ENCODE results near the gene ADM2.

The ADM2 gene

DNA sequence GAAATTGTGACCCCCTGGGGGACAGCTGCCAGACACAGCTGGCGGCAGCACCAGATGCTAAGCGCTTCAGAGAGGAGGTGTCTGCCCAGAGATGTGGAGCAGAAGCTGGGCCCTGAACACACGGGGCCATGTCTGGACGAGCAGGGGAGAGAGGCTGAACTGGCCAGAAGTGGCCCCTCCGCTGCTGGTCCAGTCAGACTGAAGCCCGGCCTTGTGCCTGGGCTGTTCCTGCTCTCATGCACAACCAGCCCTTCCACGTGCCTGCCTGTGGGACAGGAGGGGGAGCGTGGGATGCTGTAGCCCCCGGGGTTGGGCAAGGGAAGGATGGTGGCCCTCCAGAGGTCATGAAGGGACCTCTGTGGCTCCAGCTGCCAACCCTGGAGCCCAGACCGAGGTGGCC lies 1.8 kb downstream of the ADM2 start:
- TF ChIP-seq, protein P1, sequence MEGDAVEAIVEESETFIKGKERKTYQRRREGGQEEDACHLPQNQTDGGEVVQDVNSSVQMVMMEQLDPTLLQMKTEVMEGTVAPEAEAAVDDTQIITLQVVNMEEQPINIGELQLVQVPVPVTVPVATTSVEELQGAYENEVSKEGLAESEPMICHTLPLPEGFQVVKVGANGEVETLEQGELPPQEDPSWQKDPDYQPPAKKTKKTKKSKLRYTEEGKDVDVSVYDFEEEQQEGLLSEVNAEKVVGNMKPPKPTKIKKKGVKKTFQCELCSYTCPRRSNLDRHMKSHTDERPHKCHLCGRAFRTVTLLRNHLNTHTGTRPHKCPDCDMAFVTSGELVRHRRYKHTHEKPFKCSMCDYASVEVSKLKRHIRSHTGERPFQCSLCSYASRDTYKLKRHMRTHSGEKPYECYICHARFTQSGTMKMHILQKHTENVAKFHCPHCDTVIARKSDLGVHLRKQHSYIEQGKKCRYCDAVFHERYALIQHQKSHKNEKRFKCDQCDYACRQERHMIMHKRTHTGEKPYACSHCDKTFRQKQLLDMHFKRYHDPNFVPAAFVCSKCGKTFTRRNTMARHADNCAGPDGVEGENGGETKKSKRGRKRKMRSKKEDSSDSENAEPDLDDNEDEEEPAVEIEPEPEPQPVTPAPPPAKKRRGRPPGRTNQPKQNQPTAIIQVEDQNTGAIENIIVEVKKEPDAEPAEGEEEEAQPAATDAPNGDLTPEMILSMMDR (IDR thresholded peaks at IDR 0.05), result no peak
- Histone ChIP-seq H3K36me3 (no peaks in the 10 kb centered on the region), H3K4me1 (ENCODE audit: control insufficient read depth in 1 of 2, insufficient read depth in 1 of 2, low read depth in 1 of 2, low read length in 1 of 2) (peaks cover 5 to 10% of the 10 kb centered on the region in 2 experiments), H3K27me3 (peaks cover 92% of the 10 kb centered on the region), H3K4me3 (ENCODE audit: low read depth in 1 of 2, low read length in 1 of 2) (no peak overlapping the region), H3K27ac (no peak overlapping the region), H3K9me3 (no peaks in the 10 kb centered on the region)

DNA sequence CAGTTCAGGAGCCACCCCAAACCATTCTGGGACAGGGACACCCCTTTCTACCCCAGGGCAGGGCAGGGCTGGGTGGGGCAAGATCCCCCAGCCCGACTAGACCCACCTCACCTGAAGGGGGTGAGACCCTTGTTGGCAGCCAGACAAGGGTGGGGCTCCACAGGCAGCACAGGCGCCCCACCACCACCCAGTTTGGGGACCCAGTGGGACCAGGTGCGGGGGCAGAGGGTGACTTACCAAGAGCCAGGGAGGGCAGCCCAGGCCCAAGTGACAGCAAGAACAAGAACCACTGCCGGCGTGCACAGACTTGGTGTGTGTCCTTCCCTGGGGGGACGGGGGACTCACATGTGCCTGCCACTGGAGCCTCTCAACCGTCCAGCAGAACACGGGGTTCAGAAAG lies 2.2 kb downstream of the ADM2 start:
- Histone ChIP-seq H3K36me3 (no peaks in the 10 kb centered on the region), H3K4me1 (ENCODE audit: control insufficient read depth in 1 of 2, insufficient read depth in 1 of 2, low read depth in 1 of 2, low read length in 1 of 2) (peaks cover 5 to 10% of the 10 kb centered on the region in 2 experiments), H3K4me3 (ENCODE audit: low read depth in 1 of 2, low read length in 1 of 2) (no peak overlapping the region), H3K27me3 (peaks cover 90% of the 10 kb centered on the region), H3K9me3 (no peaks in the 10 kb centered on the region), H3K27ac (no peak overlapping the region)
- TF ChIP-seq, protein P1 (IDR thresholded peaks at IDR 0.05), result no peak

DNA sequence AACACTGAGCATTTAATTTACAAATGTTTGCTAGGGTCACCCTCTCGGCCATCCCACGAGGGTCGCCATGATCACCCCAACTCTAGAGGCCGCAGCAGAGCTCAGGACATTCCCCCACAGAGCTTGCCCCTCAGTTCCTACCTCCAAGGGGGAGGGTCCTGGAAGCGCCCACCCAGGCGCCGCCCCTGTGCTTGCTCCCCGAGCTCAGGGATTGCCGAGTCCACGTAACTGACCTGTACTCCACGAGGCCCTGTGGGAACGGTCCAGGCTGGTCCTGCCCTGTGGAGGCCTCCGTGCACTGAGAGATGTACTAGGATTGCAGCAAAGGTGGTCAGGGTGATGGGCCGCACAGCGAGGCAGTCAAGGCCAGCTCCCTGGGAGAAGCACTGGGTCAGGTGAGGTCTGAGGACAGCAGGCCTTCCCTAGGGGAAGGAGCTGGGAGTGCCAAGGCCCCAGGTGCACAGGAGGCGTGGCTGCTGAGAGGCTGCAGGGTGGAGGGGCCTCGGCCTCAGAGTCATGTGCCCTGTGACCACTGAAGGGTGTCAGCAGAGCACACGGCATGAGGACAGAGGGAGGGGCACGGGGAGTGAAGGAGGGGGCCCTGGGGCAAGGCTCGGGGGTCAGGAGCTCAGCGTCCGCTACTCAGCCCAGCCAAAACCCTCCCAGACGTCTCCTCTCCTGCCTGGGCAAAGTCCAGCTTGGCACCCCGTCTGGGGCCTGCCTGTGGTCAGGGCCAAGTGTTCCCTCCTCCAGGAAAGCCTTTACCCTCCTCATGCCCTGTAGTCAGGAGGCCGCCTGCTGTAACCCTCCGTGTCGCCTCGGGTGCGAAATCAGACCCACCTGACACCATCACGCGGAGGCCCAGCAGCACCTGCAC lies 2.9 kb downstream of the ADM2 start:
- H3K9me3 ChIP-seq, result no peaks in the 10 kb centered on the region
- TF ChIP-seq, protein P1 (IDR thresholded peaks at IDR 0.05), result no peak
- no peak overlapping the region for H3K27ac ChIP-seq
- H3K27me3 ChIP-seq, result peaks cover 83% of the 10 kb centered on the region
- H3K36me3 ChIP-seq, result no peaks in the 10 kb centered on the region
- peaks cover 5 to 10% of the 10 kb centered on the region in 2 experiments for H3K4me1 ChIP-seq (ENCODE audit: control insufficient read depth in 1 of 2, insufficient read depth in 1 of 2, low read depth in 1 of 2, low read length in 1 of 2)
- H3K4me3 ChIP-seq (ENCODE audit: low read depth in 1 of 2, low read length in 1 of 2), result no peak overlapping the region

DNA sequence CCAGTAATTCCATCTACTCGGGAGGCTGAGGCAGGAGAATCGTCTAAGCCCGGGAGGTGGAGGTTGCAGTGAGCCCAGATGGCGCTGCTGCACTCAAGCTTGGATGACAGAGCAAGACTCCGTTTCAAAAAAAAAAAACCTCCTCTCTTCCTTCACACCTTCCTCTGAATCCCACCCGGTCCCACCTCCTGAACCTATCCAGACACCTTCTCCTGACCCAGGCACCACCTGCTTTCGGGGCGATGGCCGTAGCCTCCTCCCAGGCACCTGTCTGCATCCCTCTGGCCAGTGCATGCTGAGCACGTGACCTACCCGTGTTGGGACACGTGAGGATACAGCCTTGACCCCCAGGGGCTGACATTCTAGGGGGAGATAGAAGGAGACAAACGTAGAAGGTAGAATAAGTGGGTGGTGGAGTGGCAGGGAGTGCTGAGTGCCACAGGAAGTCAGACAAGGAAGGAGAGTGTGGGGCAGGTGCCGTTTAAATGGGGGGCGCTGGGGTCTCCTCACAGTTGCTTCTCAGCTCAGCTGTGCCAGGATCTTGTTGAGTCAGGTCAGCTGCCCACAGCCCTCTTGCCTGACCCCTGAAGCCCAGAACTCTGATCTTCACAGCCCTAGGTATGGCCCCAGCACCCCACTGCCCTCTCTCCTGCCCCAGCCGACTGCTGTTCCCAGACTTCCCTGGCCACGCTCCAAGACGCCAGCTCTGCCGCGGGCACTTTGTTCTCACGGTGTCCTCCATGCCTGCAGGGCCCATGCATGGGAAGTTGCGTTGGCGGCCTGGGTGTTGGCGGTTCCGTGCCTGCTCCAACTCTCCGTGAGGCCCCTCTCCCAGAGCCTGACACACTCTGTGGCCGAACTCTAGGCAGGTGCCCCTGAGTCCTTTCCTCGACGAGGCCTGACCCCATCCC lies 4.1 kb downstream of the ADM2 start:
- Histone ChIP-seq H3K27me3 (peaks cover 78% of the 10 kb centered on the region), H3K4me3 (ENCODE audit: low read depth in 1 of 2, low read length in 1 of 2) (no peak overlapping the region), H3K27ac (no peak overlapping the region), H3K9me3 (no peaks in the 10 kb centered on the region), H3K4me1 (ENCODE audit: control insufficient read depth in 1 of 2, insufficient read depth in 1 of 2, low read depth in 1 of 2, low read length in 1 of 2) (peaks cover 5 to 10% of the 10 kb centered on the region in 2 experiments), H3K36me3 (no peaks in the 10 kb centered on the region)
- TF ChIP-seq, protein P1 (IDR thresholded peaks at IDR 0.05), result no peak

DNA sequence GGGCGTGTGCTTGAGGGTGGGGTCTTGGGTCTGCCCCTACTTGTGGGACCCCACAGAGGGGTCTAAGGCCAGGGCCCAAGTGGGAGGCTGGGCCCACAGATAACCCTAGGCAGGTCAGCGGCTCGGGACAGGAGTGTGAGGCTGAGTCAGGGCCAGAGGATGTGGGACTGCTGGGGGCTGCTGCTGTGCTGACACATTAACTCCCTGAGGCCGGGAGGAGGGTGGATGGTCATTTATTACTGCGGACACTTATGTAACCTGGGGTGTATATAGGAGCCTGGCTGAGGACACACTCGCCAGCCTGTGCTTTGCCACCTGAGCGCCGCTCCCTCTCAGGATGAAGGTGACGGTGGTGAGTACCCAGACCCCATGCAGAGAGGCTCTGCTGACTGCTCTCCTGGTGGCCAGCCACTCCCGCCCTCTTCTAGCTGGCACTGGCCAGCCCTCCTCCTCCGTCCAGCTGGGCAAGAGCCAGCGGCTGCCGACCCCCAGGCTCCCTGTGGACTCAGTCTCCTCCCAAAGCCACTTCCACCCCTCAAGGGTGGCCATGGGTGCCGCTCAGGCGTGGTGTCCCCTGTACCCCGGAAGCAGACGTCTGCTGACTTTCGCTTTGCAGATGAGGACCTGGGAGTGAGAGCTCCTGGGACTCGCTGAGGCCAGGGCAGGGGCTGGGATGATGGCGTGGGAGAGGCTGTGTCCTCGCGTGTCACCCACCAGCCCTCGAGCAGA lies 5.4 kb downstream of the ADM2 start, which contains the start of gene MIOX:
Gene MIOX (plus strand): TSS at position 299 of the 729 bp plus-strand sequence. CDS start 39 bp downstream, at position 338.
- H3K36me3 ChIP-seq, result no peaks in the 10 kb centered on the region
- H3K4me1 ChIP-seq (ENCODE audit: control insufficient read depth in 1 of 2, insufficient read depth in 1 of 2, low read depth in 1 of 2, low read length in 1 of 2), result peaks cover 3 to 4% of the 10 kb centered on the region in 2 experiments
- H3K4me3 ChIP-seq (ENCODE audit: low read depth in 1 of 2, low read length in 1 of 2), result no peak within 1 kb of the TSS
- no peak within 1 kb of the TSS for H3K27ac ChIP-seq
- no peaks in the 10 kb centered on the region for H3K9me3 ChIP-seq
- peaks cover 76% of the 10 kb centered on the region for H3K27me3 ChIP-seq
- TF ChIP-seq, protein P1 (IDR thresholded peaks at IDR 0.05), result no peak
